AG08395 (cell line): ENCODE results near the gene C1QL2.
A peak's percentile ranks its signal among the peaks of the same experiment; 100 is the strongest.

Experiments used
- DNase-seq: peaks from one replicate; pipeline ENCODE4 v3.0.0; 2012; ENCODE audit warnings: mixed read lengths, low spot score

The C1QL2 gene

GRCh38 chr2:119158563-119159347 is at the start of gene C1QL2:
Gene C1QL2 (minus strand): TSS chr2:119158751. CDS start chr2:119158269, 482 bp downstream.
- DNase-seq = no peak

GRCh38 chr2:119207447-119207846 is 48.9 kb upstream of the C1QL2 start:
- no peak for DNase-seq

- no peak for DNase-seq
These were observed 47.6 kb upstream of the C1QL2 start for GRCh38 chr2:119206201-119206600.

- no peak for DNase-seq
These were observed 46.6 kb upstream of the C1QL2 start for GRCh38 chr2:119205001-119205706.

GRCh38 chr2:119204525-119204924 is 46.0 kb upstream of the C1QL2 start:
- DNase-seq = no peak

- no peak for DNase-seq
These were observed 44.2 kb upstream of the C1QL2 start for GRCh38 chr2:119202610-119203310.

- no peak for DNase-seq
These were observed 43.3 kb upstream of the C1QL2 start for GRCh38 chr2:119201815-119202214.

- no peak for DNase-seq
These were observed 39.8 kb upstream of the C1QL2 start for GRCh38 chr2:119198240-119198840.

- no peak for DNase-seq
These were observed 39.1 kb upstream of the C1QL2 start for GRCh38 chr2:119197529-119198239.

- no peak for DNase-seq
These were observed 38.5 kb upstream of the C1QL2 start for GRCh38 chr2:119197126-119197405.

- DNase-seq = peak; percentile 23
These were observed 38.0 kb upstream of the C1QL2 start for GRCh38 chr2:119196301-119197125.

- DNase-seq = no peak
These were observed 37.3 kb upstream of the C1QL2 start for GRCh38 chr2:119195887-119196286.

- no peak for DNase-seq
These were observed 36.5 kb upstream of the C1QL2 start for GRCh38 chr2:119195001-119195400.

GRCh38 chr2:119192893-119193292 is 34.3 kb upstream of the C1QL2 start:
- no peak for DNase-seq

- no peak for DNase-seq
These were observed 32.0 kb upstream of the C1QL2 start for GRCh38 chr2:119190321-119191111.

- DNase-seq = no peak
These were observed 26.0 kb upstream of the C1QL2 start for GRCh38 chr2:119184512-119184911.

GRCh38 chr2:119181791-119182445 is 23.4 kb upstream of the C1QL2 start:
- DNase-seq = no peak

- no peak for DNase-seq
These were observed 22.8 kb upstream of the C1QL2 start for GRCh38 chr2:119181391-119181790.

- DNase-seq = no peak
These were observed 22.3 kb upstream of the C1QL2 start for GRCh38 chr2:119180892-119181291.

- DNase-seq = no peak
These were observed 21.4 kb upstream of the C1QL2 start for GRCh38 chr2:119179991-119180390.
